HepG2 (cell line): Measurements from ENCODE around the gene ZDHHC14. TPM values are rescaled to one million over a fixed set of nuclear protein-coding genes. Genes with fewer than 3 reads are reported as not detected.

Source experiments
- FOXP1 ChIP-seq, 2 experiments: fragments of 450-650 bp in 1 of 2; IDR thresholded peaks; 2 replicates each; pipeline ENCODE4 v1.6.1; 2017 to 2018; ENCODE audit warnings: antibody characterized with exemption in 1 of 2
- PRPF4 ChIP-seq: fragments of 200-400 bp; formaldehyde crosslinking; IDR thresholded peaks from 2 replicates; pipeline ENCODE4 v1.6.1; 2016; ENCODE audit warnings: low read length, low read depth; ENCODE audit not compliant: poor library complexity, severe bottlenecking
- SKI ChIP-seq: fragments of 450-650 bp; IDR thresholded peaks from one replicate; pipeline ENCODE4 v1.6.1; 2018; ENCODE audit warnings: mild to moderate bottlenecking; ENCODE audit not compliant: partially characterized antibody
- SRY ChIP-seq: sonication (generic); formaldehyde crosslinking; IDR thresholded peaks from 2 replicates; pipeline ENCODE4 v1.8.0; 2022; ENCODE audit warnings: mild to moderate bottlenecking, missing genetic modification reagents
- ZFX ChIP-seq: sonication (generic); formaldehyde crosslinking; IDR thresholded peaks from 2 replicates; pipeline ENCODE4 v1.4.0; 2020; ENCODE audit warnings: mild to moderate bottlenecking, low read depth, missing genetic modification reagents, moderate library complexity
- ZSCAN30 ChIP-seq: sonication (generic); formaldehyde crosslinking; IDR thresholded peaks from 2 replicates; pipeline ENCODE4 v1.5.0; 2020; ENCODE audit warnings: mild to moderate bottlenecking, missing genetic modification reagents
- polyA plus RNA-seq, 8 experiments: library from polyadenylated mRNA; depleted of rRNA in 3 of 8; stranded (reverse) in 7 of 8; unstranded in 1 of 8; fragments of >200 nt; fragmentation: Illumina TruSeq in 4 of 8; extraction: Trizol in 4 of 8; gene quantifications; 2 replicates each; pipeline versions ENCODE4 v1.2.1 to v1.2.3, GENCODE V29; 2011 to 2016; ENCODE audit warnings: low read depth in 4 of 8, missing spikeins in 1 of 8, mixed read lengths in 1 of 8; ENCODE audit not compliant: insufficient read depth in 1 of 8
- total RNA-seq, 5 experiments: library from RNA; depleted of rRNA; stranded (reverse); fragments of >200 nt; fragmentation: Illumina TruSeq; extraction: Trizol; gene quantifications; 2 replicates each; pipeline ENCODE4 v1.2.3, GENCODE V29; 2016; ENCODE audit warnings: low read depth in 1 of 5
- TF ChIP-seq, protein P1 (sequence below): sonication (generic); formaldehyde crosslinking; IDR thresholded peaks from 2 replicates; pipeline ENCODE4 v1.4.0; 2020; ENCODE audit warnings: missing genetic modification reagents, borderline replicate concordance
- TF ChIP-seq, protein P2 (sequence below): sonication (generic); IDR thresholded peaks from 2 replicates; pipeline ENCODE4 v1.6.1; 2016; ENCODE audit warnings: low read depth, borderline replicate concordance
- TF ChIP-seq, protein P3 (sequence below): IDR thresholded peaks from 2 replicates; pipeline ENCODE4 v1.6.1; 2016; ENCODE audit warnings: missing biosample characterization, missing genetic modification reagents, low read depth
- TF ChIP-seq, protein P4 (sequence below): sonication (generic); formaldehyde crosslinking; IDR thresholded peaks from 2 replicates; pipeline ENCODE4 v1.5.1; 2020; ENCODE audit warnings: mild to moderate bottlenecking, missing genetic modification reagents, moderate library complexity
- TF ChIP-seq, protein P5 (sequence below): sonication (generic); formaldehyde crosslinking; IDR thresholded peaks from 2 replicates; pipeline ENCODE4 v1.8.0; 2022; ENCODE audit warnings: mild to moderate bottlenecking, missing genetic modification reagents, moderate library complexity
- TF ChIP-seq, protein P6 (sequence below): sonication (generic); formaldehyde crosslinking; IDR thresholded peaks from 2 replicates; pipeline ENCODE4 v1.4.0; 2020; ENCODE audit warnings: missing genetic modification reagents

Gene ZDHHC14
- total and polyA plus RNA-seq, 2 of the 13 experiments (the other 11 are each of a cell fraction or from before 2014, with no cell fraction given): 3.7 to 9.5 TPM

DNA sequence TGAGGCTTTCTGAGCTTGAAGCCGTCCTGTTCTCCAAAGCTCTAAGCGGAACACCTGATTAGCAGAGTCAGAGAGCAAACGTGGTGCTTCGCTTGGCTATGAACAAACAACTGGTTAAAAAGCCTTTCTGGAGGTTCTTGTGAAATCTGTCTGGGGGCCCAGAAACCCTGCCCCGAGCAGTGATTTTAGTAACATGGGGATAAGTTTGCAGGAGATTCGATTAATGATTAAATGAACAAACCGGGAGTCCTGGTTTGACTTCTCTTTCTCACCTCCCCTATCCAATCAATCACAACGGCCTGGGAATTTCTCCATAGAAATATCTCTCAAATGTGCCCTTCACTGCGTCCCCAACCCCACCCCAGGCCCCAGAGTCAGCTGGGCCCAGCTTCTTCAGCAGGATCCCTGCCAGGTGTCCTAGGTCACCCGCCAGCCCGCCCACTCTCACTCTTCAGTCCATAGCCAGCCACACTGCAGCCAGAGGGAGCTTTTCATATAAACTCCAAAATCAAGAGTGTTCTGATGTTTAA lies 43.6 kb downstream of the ZDHHC14 start (continued):
- TF ChIP-seq, protein P1, sequence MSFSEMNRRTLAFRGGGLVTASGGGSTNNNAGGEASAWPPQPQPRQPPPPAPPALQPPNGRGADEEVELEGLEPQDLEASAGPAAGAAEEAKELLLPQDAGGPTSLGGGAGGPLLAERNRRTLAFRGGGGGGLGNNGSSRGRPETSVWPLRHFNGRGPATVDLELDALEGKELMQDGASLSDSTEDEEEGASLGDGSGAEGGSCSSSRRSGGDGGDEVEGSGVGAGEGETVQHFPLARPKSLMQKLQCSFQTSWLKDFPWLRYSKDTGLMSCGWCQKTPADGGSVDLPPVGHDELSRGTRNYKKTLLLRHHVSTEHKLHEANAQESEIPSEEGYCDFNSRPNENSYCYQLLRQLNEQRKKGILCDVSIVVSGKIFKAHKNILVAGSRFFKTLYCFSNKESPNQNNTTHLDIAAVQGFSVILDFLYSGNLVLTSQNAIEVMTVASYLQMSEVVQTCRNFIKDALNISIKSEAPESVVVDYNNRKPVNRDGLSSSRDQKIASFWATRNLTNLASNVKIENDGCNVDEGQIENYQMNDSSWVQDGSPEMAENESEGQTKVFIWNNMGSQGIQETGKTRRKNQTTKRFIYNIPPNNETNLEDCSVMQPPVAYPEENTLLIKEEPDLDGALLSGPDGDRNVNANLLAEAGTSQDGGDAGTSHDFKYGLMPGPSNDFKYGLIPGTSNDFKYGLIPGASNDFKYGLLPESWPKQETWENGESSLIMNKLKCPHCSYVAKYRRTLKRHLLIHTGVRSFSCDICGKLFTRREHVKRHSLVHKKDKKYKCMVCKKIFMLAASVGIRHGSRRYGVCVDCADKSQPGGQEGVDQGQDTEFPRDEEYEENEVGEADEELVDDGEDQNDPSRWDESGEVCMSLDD (CRISPR knock-in tag): no peak
- TF ChIP-seq, protein P2, sequence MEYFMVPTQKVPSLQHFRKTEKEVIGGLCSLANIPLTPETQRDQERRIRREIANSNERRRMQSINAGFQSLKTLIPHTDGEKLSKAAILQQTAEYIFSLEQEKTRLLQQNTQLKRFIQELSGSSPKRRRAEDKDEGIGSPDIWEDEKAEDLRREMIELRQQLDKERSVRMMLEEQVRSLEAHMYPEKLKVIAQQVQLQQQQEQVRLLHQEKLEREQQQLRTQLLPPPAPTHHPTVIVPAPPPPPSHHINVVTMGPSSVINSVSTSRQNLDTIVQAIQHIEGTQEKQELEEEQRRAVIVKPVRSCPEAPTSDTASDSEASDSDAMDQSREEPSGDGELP: peak; percentile 83
- TF ChIP-seq ZSCAN30 (CRISPR knock-in tag) (no peak), SKI (peak; percentile 43), SRY (CRISPR knock-in tag) (no peak), ZFX (no peak), PRPF4 (no peak), FOXP1 (IDR thresholded peaks at IDR 0.05) (no peak), FOXP1 (CRISPR knock-in tag; IDR thresholded peaks at IDR 0.05) (no peak)
- TF ChIP-seq, protein P3, sequence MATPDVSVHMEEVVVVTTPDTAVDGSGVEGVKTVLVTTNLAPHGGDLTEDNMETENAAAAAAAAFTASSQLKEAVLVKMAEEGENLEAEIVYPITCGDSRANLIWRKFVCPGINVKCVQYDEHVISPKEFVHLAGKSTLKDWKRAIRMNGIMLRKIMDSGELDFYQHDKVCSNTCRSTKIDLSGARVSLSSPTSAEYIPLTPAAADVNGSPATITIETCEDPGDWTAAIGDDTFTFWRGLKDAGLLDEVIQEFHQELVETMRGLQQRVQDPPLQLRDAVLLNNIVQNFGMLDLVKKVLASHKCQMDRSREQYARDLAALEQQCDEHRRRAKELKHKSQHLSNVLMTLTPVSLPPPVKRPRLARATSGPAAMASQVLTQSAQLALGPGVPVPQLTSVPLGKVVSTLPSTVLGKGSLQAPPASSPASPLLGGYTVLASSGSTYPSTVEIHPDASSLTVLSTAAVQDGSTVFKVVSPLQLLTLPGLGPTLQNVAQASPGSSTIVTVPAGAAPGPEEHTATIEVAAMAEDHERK: no peak
- TF ChIP-seq, protein P4, sequence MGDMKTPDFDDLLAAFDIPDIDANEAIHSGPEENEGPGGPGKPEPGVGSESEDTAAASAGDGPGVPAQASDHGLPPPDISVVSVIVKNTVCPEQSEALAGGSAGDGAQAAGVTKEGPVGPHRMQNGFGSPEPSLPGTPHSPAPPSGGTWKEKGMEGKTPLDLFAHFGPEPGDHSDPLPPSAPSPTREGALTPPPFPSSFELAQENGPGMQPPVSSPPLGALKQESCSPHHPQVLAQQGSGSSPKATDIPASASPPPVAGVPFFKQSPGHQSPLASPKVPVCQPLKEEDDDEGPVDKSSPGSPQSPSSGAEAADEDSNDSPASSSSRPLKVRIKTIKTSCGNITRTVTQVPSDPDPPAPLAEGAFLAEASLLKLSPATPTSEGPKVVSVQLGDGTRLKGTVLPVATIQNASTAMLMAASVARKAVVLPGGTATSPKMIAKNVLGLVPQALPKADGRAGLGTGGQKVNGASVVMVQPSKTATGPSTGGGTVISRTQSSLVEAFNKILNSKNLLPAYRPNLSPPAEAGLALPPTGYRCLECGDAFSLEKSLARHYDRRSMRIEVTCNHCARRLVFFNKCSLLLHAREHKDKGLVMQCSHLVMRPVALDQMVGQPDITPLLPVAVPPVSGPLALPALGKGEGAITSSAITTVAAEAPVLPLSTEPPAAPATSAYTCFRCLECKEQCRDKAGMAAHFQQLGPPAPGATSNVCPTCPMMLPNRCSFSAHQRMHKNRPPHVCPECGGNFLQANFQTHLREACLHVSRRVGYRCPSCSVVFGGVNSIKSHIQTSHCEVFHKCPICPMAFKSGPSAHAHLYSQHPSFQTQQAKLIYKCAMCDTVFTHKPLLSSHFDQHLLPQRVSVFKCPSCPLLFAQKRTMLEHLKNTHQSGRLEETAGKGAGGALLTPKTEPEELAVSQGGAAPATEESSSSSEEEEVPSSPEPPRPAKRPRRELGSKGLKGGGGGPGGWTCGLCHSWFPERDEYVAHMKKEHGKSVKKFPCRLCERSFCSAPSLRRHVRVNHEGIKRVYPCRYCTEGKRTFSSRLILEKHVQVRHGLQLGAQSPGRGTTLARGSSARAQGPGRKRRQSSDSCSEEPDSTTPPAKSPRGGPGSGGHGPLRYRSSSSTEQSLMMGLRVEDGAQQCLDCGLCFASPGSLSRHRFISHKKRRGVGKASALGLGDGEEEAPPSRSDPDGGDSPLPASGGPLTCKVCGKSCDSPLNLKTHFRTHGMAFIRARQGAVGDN (CRISPR knock-in tag): 0 out of 2 replicates have a peak, but pooled peaks have one; percentile 21
- TF ChIP-seq, protein P5, sequence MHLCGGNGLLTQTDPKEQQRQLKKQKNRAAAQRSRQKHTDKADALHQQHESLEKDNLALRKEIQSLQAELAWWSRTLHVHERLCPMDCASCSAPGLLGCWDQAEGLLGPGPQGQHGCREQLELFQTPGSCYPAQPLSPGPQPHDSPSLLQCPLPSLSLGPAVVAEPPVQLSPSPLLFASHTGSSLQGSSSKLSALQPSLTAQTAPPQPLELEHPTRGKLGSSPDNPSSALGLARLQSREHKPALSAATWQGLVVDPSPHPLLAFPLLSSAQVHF (CRISPR knock-in tag): no peak
- TF ChIP-seq, protein P6, sequence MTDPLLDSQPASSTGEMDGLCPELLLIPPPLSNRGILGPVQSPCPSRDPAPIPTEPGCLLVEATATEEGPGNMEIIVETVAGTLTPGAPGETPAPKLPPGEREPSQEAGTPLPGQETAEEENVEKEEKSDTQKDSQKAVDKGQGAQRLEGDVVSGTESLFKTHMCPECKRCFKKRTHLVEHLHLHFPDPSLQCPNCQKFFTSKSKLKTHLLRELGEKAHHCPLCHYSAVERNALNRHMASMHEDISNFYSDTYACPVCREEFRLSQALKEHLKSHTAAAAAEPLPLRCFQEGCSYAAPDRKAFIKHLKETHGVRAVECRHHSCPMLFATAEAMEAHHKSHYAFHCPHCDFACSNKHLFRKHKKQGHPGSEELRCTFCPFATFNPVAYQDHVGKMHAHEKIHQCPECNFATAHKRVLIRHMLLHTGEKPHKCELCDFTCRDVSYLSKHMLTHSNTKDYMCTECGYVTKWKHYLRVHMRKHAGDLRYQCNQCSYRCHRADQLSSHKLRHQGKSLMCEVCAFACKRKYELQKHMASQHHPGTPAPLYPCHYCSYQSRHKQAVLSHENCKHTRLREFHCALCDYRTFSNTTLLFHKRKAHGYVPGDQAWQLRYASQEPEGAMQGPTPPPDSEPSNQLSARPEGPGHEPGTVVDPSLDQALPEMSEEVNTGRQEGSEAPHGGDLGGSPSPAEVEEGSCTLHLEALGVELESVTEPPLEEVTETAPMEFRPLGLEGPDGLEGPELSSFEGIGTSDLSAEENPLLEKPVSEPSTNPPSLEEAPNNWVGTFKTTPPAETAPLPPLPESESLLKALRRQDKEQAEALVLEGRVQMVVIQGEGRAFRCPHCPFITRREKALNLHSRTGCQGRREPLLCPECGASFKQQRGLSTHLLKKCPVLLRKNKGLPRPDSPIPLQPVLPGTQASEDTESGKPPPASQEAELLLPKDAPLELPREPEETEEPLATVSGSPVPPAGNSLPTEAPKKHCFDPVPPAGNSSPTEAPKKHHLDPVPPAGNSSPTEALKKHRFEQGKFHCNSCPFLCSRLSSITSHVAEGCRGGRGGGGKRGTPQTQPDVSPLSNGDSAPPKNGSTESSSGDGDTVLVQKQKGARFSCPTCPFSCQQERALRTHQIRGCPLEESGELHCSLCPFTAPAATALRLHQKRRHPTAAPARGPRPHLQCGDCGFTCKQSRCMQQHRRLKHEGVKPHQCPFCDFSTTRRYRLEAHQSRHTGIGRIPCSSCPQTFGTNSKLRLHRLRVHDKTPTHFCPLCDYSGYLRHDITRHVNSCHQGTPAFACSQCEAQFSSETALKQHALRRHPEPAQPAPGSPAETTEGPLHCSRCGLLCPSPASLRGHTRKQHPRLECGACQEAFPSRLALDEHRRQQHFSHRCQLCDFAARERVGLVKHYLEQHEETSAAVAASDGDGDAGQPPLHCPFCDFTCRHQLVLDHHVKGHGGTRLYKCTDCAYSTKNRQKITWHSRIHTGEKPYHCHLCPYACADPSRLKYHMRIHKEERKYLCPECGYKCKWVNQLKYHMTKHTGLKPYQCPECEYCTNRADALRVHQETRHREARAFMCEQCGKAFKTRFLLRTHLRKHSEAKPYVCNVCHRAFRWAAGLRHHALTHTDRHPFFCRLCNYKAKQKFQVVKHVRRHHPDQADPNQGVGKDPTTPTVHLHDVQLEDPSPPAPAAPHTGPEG (CRISPR knock-in tag): no peak
